Erythroblast (primary cell): ENCODE measurements around the gene ZNF330.

Experiments used
- GATA1 ChIP-seq: IDR thresholded peaks from 2 replicates; pipeline ENCODE4 v1.6.1; 2011; ENCODE audit warnings: low read depth, mild to moderate bottlenecking, control low read depth, low read length, moderate library complexity
- POLR2A ChIP-seq: IDR thresholded peaks from 2 replicates; pipeline ENCODE4 v1.6.1; 2011; ENCODE audit warnings: mild to moderate bottlenecking, low read length

DNA sequence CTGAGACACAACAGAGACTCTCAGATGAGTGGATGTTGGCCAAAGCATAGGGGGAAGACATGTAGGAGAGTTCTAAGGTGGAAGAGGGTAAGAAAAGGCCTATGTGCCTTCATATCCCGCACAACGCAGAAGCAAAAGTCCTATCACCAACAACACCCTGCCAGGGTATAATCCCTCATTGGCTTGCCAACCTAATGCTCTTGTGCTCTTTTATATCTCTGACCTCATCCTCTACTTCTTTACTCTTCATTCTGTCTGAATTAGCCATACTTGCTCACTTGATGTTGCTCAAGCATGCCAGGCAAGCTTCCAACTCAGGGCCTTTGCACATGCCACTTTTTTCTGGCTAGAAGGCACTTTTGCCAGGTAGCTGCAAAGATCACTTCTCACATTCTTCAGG is 28.1 kb upstream of the ZNF330 start:
- no peak for TF ChIP-seq POLR2A
- no peak for TF ChIP-seq GATA1
